Suprapubic skin (tissue), 4 donors: ENCODE measurements around the gene CSMD2.

Experiments
- POLR2A ChIP-seq, 2 donors: fragments of 450-650 bp; IDR thresholded peaks; one replicate each; pipeline ENCODE4 v1.6.1; 2017; ENCODE audit warnings: antibody characterized with exemption in 2 of 2, mild to moderate bottlenecking in 2 of 2, moderate library complexity in 2 of 2
- POLR2AphosphoS5 ChIP-seq, 3 donors: sonication (generic); formaldehyde crosslinking; IDR thresholded peaks; one replicate each; pipeline ENCODE4 v1.6.1; 2017; ENCODE audit warnings: antibody characterized with exemption in 3 of 3
- TF ChIP-seq, protein P1 (sequence below), 2 donors: fragments of 200-600 bp in 1 of 2; fragments of 450-650 bp in 1 of 2; sonication (generic) in 1 of 2; IDR thresholded peaks; one replicate each; pipeline ENCODE4 v1.5.1; 2016 to 2019; ENCODE audit warnings: antibody characterized with exemption in 2 of 2, mild to moderate bottlenecking in 1 of 2, moderate library complexity in 1 of 2

DNA sequence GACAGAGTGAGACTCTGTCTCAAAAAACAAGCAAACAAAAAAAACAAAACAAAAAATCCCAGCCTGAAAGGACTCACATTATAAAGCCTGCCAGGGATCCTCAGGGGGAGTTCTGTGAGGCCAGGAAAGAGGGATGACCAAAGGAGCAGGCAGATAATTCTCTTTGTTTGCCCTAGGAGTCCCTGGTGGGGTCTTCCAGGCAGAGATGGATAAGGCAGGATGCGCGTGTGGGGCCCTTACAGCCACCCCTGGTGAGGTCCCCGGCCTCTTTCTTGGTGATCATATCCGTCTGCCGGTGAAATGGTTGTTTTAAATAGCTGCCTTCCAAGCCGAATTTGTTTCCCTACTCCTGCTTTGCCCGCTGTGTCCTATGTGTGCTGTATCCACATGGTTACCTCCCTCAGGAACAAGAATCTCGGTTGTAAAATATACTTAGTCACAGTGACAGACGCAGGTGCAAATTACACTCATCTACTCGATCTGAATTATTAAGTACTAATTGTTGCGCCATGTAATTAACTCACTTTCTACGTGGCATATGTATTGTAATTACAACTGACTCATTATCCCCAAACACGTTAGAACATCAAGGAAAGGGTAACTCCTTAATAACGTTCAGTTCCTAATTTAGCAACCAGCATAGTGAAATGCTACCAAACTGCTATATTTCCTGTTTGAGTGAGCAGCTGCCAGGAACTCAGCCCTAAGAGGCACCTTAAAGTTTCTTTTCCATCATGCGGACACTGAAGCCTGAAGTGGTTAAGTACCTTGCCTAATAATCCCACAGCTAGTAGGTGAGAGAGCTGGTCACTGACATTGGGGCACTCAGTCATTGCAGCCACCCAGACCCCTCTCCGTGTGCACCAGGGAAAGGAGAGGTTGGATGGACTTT lies 586.2 kb downstream of the CSMD2 start:
- TF ChIP-seq, protein P1, sequence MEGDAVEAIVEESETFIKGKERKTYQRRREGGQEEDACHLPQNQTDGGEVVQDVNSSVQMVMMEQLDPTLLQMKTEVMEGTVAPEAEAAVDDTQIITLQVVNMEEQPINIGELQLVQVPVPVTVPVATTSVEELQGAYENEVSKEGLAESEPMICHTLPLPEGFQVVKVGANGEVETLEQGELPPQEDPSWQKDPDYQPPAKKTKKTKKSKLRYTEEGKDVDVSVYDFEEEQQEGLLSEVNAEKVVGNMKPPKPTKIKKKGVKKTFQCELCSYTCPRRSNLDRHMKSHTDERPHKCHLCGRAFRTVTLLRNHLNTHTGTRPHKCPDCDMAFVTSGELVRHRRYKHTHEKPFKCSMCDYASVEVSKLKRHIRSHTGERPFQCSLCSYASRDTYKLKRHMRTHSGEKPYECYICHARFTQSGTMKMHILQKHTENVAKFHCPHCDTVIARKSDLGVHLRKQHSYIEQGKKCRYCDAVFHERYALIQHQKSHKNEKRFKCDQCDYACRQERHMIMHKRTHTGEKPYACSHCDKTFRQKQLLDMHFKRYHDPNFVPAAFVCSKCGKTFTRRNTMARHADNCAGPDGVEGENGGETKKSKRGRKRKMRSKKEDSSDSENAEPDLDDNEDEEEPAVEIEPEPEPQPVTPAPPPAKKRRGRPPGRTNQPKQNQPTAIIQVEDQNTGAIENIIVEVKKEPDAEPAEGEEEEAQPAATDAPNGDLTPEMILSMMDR (IDR thresholded peaks at IDR 0.05) = no peak
- TF ChIP-seq POLR2A (IDR thresholded peaks at IDR 0.05) = no peak
- no peak for TF ChIP-seq POLR2AphosphoS5 (IDR thresholded peaks at IDR 0.05)
